IgD-negative memory B cell (primary cell): ENCODE measurements around the gene STK39. TPM values are rescaled to one million over a fixed set of nuclear protein-coding genes. Genes with fewer than 3 reads are reported as not detected.
A peak's percentile ranks its signal among the peaks of the same experiment; 100 is the strongest.
"Not testable (repeated sequence)": the region's sequence is repeated elsewhere in the genome, so short reads cannot be mapped to it uniquely, and the experiment has no call there.

ENCODE experiments used
- H3K27ac Mint-ChIP-seq, 3 donors: one replicate each; pipeline ENCODE4 v1.8.0; 2020 to 2022; ENCODE audit warnings: mild to moderate bottlenecking in 3 of 3, mixed read lengths in 3 of 3, moderate library complexity in 1 of 3
- H3K27me3 Mint-ChIP-seq: one replicate; pipeline ENCODE4 v1.8.0; 2021; ENCODE audit warnings: mixed read lengths
- H3K36me3 Mint-ChIP-seq: one replicate; pipeline ENCODE4 v1.8.0; 2020; ENCODE audit warnings: mild to moderate bottlenecking, mixed read lengths
- H3K4me1 Mint-ChIP-seq, 3 donors: one replicate each; pipeline ENCODE4 v1.8.0; 2020 to 2022; ENCODE audit warnings: mixed read lengths in 3 of 3, mild to moderate bottlenecking in 1 of 3
- H3K4me3 Mint-ChIP-seq, 4 donors: one replicate each; pipeline ENCODE4 v1.8.0; 2020 to 2022; ENCODE audit warnings: mild to moderate bottlenecking in 4 of 4, mixed read lengths in 4 of 4, moderate library complexity in 3 of 4
- H3K9me3 Mint-ChIP-seq, 3 donors: one replicate each; pipeline ENCODE4 v1.8.0; 2020 to 2021; ENCODE audit warnings: mixed read lengths in 3 of 3, mild to moderate bottlenecking in 1 of 3
- polyA plus RNA-seq: library from polyadenylated mRNA; unstranded; fragments of 300-500 nt; fragmentation: Illumina TruSeq; gene quantifications from one replicate; pipeline ENCODE4 v1.2.3, GENCODE V29; 2021

Gene STK39
- polyA plus RNA-seq, result 1.6 TPM

- Mint-ChIP-seq H3K27ac (peak within 1 kb of the TSS; percentile 88 to 94 (median 89)), H3K36me3 (no peaks in the 10 kb centered on the region), H3K4me3 (peak within 1 kb of the TSS; percentile 82 to 96 (median 92)), H3K4me1 (peaks cover 25 to 35% (median 31%) of the 10 kb centered on the region in 3 donors), H3K27me3 (no peaks in the 10 kb centered on the region), H3K9me3 (no peaks in the 10 kb centered on the region)
Measured at GRCh38 chr2:168247341-168248261, at the start of gene STK39. Gene STK39 (minus strand): TSS chr2:168247595. CDS start chr2:168247435, 160 bp downstream.

- H3K27me3 Mint-ChIP-seq, result no peaks in the 10 kb centered on the region
- peaks cover 2% of the 10 kb centered on the region for H3K36me3 Mint-ChIP-seq
- H3K27ac Mint-ChIP-seq, result no peak overlapping the region
- peaks cover 0 to 5% (median 0%) of the 10 kb centered on the region in 3 donors for H3K9me3 Mint-ChIP-seq
- no peaks in the 10 kb centered on the region for H3K4me1 Mint-ChIP-seq
- no peak overlapping the region for H3K4me3 Mint-ChIP-seq
Measured at GRCh38 chr2:168295051-168295450, 47.7 kb upstream of the STK39 start.

DNA sequence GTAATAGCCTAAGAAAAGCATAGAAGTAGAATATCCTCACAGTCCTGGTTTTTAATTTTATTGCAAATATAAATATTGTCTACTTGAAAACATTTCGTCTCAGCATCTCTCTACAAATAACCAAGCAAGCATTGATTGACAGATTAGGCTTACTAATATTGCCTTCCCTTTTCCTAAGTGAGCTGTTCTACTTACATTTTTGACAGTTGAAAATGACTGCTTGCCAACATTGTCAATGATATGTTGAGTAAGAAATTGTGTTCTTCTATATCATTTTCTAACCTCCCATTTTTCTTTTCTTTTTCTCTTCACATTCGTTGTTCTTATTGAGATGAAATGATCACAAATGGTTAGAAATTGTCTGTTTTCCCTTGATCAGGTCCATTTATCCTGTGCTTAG, 47.0 kb upstream of the STK39 start:
- Mint-ChIP-seq H3K27ac (no peak overlapping the region), H3K27me3 (no peaks in the 10 kb centered on the region), H3K36me3 (peaks cover 2% of the 10 kb centered on the region), H3K4me1 (no peaks in the 10 kb centered on the region), H3K4me3 (no peak overlapping the region), H3K9me3 (peaks cover 0 to 5% (median 0%) of the 10 kb centered on the region in 3 donors)

GRCh38 chr2:168293766-168294165, 46.4 kb upstream of the STK39 start:
- H3K9me3 Mint-ChIP-seq, result peaks cover 0 to 5% (median 0%) of the 10 kb centered on the region in 3 donors

GRCh38 chr2:168290391-168290790, 43.0 kb upstream of the STK39 start:
- no peak overlapping the region for H3K27ac Mint-ChIP-seq
- no peak overlapping the region for H3K4me3 Mint-ChIP-seq
- H3K36me3 Mint-ChIP-seq, result peaks cover 2% of the 10 kb centered on the region
- H3K9me3 Mint-ChIP-seq, result peaks cover 0 to 5% (median 0%) of the 10 kb centered on the region in 3 donors
- H3K4me1 Mint-ChIP-seq, result no peaks in the 10 kb centered on the region
- no peaks in the 10 kb centered on the region for H3K27me3 Mint-ChIP-seq

More at GRCh38 chr2:168293766-168294165, 46.4 kb upstream of the STK39 start:
- H3K27me3 Mint-ChIP-seq, result no peaks in the 10 kb centered on the region
- H3K4me1 Mint-ChIP-seq, result no peaks in the 10 kb centered on the region
- no peak overlapping the region for H3K27ac Mint-ChIP-seq
- peaks cover 2% of the 10 kb centered on the region for H3K36me3 Mint-ChIP-seq
- H3K4me3 Mint-ChIP-seq, result no peak overlapping the region

- Mint-ChIP-seq H3K36me3 (peaks cover 2% of the 10 kb centered on the region), H3K27me3 (no peaks in the 10 kb centered on the region), H3K4me3 (no peak overlapping the region), H3K27ac (no peak overlapping the region), H3K4me1 (no peaks in the 10 kb centered on the region), H3K9me3 (peaks cover 0 to 5% (median 0%) of the 10 kb centered on the region in 3 donors)
Measured at GRCh38 chr2:168289880-168290279, 42.5 kb upstream of the STK39 start.

DNA sequence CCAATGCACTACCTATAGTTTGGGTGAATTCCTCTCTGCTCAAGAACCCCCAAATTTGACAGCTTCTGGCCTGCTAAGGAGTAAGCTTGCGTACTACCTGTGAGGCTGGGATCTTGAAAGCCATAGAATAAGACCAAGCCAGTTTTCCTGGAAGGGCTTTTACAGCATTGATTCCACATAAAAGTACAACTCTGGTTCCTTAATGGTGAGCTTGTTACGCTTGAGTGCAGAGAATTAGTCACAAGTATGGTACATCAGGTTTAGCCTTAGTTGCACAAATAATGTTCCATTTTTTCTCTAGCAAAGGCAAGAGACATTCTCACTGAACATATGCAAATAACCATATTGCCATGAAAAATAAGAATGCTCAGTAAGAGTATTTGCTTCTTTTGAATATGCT, 39.1 kb upstream of the STK39 start:
- peaks cover 3% of the 10 kb centered on the region for H3K27me3 Mint-ChIP-seq
- no peak overlapping the region for H3K4me3 Mint-ChIP-seq
- no peak overlapping the region for H3K27ac Mint-ChIP-seq

GRCh38 chr2:168278424-168278888, 31.1 kb upstream of the STK39 start:
- H3K27me3 Mint-ChIP-seq, result peaks cover 3% of the 10 kb centered on the region
- no peak overlapping the region for H3K27ac Mint-ChIP-seq
- peaks cover 0 to 1% (median 0%) of the 10 kb centered on the region in 3 donors for H3K4me1 Mint-ChIP-seq
- no peaks in the 10 kb centered on the region for H3K9me3 Mint-ChIP-seq
- no peak overlapping the region for H3K4me3 Mint-ChIP-seq
- H3K36me3 Mint-ChIP-seq, result no peaks in the 10 kb centered on the region

More for the DNA sequence above, 39.1 kb upstream of the STK39 start:
- Mint-ChIP-seq H3K4me1 (no peaks in the 10 kb centered on the region), H3K36me3 (peaks cover 2% of the 10 kb centered on the region), H3K9me3 (no peaks in the 10 kb centered on the region)

DNA sequence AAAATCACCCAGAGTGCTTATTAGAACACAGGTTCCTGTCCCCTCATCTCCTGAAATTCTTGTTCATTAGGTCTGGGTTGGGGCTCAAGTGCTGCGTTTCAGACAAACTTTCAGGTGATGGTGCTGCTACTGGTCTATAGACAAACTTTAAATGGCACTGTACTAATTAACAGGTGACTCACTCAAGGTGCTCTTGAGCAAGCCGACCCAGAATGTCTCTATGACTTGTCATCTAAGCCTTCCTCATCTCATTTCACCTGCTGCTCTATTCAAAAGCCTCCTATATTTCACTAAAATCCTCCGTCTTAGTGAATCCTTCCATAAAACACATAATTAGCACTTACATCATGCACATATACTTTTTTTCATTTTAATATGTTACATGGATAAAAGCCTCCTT, 29.9 kb upstream of the STK39 start:
- H3K4me1 Mint-ChIP-seq, result peaks cover 0 to 1% (median 0%) of the 10 kb centered on the region in 3 donors
- no peak overlapping the region for H3K4me3 Mint-ChIP-seq
- no peaks in the 10 kb centered on the region for H3K36me3 Mint-ChIP-seq
- H3K27me3 Mint-ChIP-seq, result peaks cover under 1% of the 10 kb centered on the region
- H3K9me3 Mint-ChIP-seq, result no peaks in the 10 kb centered on the region
- H3K27ac Mint-ChIP-seq, result no peak overlapping the region

DNA sequence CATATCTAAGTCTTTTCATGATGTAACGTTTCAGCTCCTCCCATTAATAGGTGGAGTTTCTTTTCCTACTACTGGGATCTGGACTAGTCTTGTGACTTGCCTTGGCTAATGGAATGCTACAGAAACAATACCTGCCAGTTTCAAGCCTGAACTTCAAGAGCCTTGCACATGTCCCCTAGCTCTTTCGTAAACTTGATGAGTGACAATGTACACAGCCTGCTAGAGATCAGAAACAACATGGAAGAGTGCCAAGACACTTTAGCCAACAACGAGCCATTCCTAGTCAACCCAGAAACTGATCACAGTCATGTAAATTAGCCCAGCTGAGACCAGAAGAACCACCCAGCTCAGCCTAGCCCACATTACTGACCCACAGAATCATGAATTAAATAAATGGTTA, 24.8 kb upstream of the STK39 start:
- no peak overlapping the region for H3K4me3 Mint-ChIP-seq
- no peaks in the 10 kb centered on the region for H3K9me3 Mint-ChIP-seq
- peaks cover 1% of the 10 kb centered on the region for H3K36me3 Mint-ChIP-seq
- no peak overlapping the region for H3K27ac Mint-ChIP-seq
- no peaks in the 10 kb centered on the region for H3K27me3 Mint-ChIP-seq
- peaks cover 0 to 1% (median 0%) of the 10 kb centered on the region in 3 donors for H3K4me1 Mint-ChIP-seq

GRCh38 chr2:168262926-168263325, 15.5 kb upstream of the STK39 start:
- H3K27me3 Mint-ChIP-seq, H3K27ac Mint-ChIP-seq, H3K4me1 Mint-ChIP-seq, H3K4me3 Mint-ChIP-seq, H3K36me3 Mint-ChIP-seq, H3K9me3 Mint-ChIP-seq: not testable (repeated sequence)

DNA sequence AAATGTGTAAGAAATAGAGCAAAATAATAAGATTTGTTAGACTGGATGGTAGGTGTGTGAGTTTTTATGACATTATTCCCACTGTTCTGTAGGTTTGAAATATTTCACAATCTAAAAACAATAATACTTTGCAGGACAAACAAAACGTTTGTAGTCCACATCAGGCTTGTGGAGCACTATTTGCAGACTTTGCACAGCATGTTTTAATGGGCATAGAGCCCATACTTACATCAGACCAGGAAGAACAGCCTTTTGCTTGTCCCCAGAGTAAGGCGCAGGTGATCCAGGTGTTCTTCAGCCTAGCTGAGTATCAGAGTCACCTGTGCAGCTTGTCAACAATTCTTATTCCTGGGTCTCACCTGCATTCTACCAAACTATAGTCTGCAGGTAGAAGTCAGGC, 9.1 kb upstream of the STK39 start:
- Mint-ChIP-seq H3K4me1 (no peaks in the 10 kb centered on the region), H3K4me3 (no peak overlapping the region), H3K27ac (no peak overlapping the region), H3K9me3 (peaks cover 0 to 10% (median 8%) of the 10 kb centered on the region in 3 donors), H3K36me3 (peaks cover 3% of the 10 kb centered on the region), H3K27me3 (no peaks in the 10 kb centered on the region)

- no peaks in the 10 kb centered on the region for H3K4me1 Mint-ChIP-seq
- no peak overlapping the region for H3K27ac Mint-ChIP-seq
- peaks cover 3% of the 10 kb centered on the region for H3K36me3 Mint-ChIP-seq
- H3K27me3 Mint-ChIP-seq, result no peaks in the 10 kb centered on the region
- H3K4me3 Mint-ChIP-seq, result no peak overlapping the region
- H3K9me3 Mint-ChIP-seq, result peaks cover 0 to 10% (median 8%) of the 10 kb centered on the region in 3 donors
Measured at GRCh38 chr2:168255866-168256265, 8.5 kb upstream of the STK39 start.

DNA sequence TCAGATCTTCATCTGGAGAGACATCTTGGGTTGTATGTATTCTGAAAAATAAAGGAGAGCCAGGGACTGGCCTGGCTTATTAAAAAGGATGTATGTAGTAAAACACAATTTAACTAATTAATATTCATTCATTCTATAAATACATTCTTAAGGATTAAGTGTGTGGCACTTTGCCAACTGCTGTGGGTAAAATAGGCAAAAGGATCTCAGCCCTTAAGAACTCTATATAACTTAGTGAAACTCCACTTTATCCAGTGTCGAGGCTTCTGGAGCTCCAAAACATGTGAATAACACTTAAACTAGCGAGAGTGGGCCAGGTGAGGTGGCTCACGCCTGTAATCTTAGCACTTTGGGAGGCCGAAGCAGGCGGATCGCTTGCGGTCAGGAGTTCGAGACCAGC, 7.7 kb upstream of the STK39 start:
- Mint-ChIP-seq H3K4me3 (no peak overlapping the region), H3K9me3 (peaks cover 0 to 10% (median 8%) of the 10 kb centered on the region in 3 donors), H3K4me1 (no peaks in the 10 kb centered on the region), H3K27ac (no peak overlapping the region), H3K27me3 (no peaks in the 10 kb centered on the region), H3K36me3 (peaks cover 3% of the 10 kb centered on the region)

GRCh38 chr2:168254158-168254935, 7.0 kb upstream of the STK39 start:
- H3K27me3 Mint-ChIP-seq, result no peaks in the 10 kb centered on the region
- no peak overlapping the region for H3K27ac Mint-ChIP-seq
- no peak overlapping the region for H3K4me3 Mint-ChIP-seq
- H3K9me3 Mint-ChIP-seq, result peaks cover 0 to 6% (median 4%) of the 10 kb centered on the region in 3 donors
- H3K4me1 Mint-ChIP-seq, result no peaks in the 10 kb centered on the region
- H3K36me3 Mint-ChIP-seq, result peaks cover 3% of the 10 kb centered on the region
